GM18519 (cell line): ENCODE data around the gene DEPP1.
A peak's percentile ranks its signal among the peaks of the same experiment; 100 is the strongest.

Experiments
- ATAC-seq: cut with Tn5 transposase; IDR thresholded peaks from one replicate; pipeline ENCODE4 v1.9.1; 2021; ENCODE audit warnings: mild to moderate bottlenecking, moderate library complexity; ENCODE audit not compliant: unreplicated experiment, low FRiP score

DEPP1 gene

DNA sequence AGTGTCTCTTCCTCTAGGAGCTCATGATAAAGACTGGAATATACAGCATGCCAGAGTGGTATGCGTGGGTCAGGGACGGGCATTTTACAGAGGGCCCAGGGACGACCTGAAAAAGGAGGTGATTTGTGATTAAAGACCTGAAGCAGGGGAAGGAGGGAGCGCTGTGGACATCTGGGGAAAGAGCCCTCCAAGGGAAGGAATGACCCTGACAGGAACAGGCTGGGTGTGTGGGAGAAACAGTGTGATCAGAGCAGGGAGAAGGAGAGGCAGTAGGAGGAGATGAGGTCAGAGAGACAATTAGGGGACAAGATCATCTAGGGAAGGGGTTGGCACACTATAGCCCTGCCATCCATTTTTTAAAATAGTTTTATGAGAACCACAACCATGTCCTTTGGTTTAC, 22.4 kb downstream of the DEPP1 start:
- no peak for ATAC-seq

DNA sequence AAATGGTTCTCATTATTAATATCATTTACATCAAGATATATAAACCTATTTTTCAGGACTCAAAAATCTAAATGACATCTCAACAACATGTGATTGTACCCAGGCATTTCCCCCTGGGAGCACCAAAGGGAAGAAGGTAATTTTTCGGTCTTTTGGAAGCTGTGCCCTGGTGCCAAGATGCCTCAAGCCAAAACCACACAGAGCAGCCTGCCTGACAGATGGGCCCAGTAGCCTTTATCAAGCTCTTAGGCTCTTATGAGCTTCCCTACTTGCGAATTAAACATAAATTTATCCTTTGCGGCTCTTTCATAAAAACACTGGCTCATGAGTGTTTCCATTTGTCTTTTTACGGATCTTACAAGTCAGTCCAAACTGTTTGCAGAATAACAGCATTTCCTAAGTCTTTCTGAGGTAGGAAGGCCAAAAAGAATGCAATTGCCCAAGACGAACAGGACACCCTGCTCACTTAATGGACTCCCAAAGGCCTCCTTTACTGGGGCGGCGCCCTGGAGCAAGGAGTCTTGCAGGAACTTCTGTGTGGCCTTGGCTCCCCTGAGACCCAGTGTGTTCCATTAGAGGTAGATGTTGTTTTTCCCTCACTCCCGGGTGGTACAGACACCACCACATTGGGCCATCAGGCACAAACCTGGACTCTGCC, 23.1 kb downstream of the DEPP1 start:
- ATAC-seq: no peak

DNA sequence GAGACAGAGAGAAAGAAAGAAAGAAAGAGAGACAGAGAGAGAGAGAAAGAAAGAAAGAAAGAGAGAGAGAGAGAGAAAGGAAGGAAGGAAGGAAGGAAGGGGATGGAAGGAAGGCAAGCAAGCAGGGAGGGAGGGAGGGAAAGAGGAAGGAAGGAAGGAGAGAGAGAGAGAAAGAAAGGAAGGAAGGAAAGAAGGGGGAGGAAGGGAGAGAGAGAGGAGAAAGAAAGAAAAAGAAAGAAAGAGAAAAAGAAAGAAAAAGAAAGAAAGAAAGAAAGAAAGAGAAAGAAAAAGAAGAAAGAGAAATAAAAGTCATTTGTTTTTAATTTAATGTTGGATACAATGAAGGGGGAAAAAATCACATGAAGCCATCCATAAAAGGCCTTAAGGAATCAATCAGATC, 23.6 kb downstream of the DEPP1 start:
- ATAC-seq: no peak

DNA sequence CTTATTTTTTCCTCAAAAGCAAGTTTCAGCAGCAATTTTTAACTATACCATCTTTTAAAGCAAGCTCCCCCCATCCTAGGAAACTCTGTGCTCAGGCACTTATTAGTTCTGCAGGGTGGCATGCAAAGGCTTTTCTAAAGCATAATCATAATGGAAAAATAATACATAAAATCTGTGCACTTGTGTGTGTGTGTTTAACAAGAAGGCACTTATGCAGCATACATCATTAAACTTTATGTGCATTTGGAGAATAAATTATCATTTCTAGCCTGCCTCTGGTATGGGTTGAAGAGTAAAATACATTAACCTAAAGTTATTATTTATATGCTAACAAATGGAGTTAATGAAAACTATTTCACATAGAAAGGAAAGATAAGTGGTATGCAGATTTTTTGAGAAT, 24.6 kb downstream of the DEPP1 start:
- no peak for ATAC-seq

DNA sequence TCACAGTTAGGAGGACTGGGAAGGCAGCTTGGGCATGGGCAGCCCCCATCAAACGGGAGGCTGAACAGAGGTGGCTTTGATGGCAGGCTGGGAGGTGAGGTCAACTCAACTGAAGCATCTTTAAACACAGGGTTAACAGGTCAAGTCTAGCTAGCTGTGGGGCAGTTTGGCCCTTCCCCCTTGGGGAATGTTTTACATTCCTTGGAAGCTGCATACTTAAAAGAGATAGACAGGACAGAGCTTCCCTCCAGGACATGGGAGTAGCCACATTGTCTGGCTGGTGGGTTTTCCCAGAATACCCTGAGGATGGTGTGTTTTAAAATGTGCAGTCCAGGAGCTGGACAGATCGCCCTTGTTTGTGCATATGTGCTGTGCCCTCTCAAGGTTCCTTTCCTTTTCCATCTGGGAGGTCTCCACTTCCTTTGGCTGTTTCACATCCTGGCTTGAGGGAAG, 25.8 kb downstream of the DEPP1 start:
- ATAC-seq: no peak

DNA sequence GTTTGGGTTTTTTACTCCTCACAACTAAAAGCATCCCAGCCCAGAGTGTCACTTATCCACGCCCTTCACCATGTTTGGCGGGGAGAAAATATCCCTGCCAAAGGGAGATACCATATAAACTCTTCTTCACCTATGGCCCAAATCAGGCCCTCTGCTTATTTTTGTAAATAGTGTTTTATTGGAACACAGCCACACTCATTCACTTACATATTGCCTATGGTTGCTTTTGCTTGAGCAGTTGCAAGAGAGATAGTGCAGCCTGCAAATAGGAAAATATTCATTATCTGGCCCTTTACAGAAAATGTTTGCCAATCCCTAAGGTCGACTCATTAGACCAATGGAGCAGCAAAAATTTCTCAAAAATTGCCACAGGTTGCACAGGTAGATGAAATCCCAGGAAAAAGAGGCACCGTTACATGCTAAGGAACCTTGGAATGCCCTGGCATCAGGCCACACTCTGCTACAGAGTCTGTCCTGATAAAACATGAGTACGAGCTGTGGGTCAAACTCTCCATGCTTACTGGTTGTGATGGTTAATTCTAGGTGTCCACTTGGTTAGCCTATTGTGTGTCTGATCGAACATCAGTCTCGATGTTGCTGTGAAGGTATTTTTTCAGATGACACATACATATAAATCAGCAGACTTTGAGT, 26.9 kb downstream of the DEPP1 start:
- no peak for ATAC-seq

DNA sequence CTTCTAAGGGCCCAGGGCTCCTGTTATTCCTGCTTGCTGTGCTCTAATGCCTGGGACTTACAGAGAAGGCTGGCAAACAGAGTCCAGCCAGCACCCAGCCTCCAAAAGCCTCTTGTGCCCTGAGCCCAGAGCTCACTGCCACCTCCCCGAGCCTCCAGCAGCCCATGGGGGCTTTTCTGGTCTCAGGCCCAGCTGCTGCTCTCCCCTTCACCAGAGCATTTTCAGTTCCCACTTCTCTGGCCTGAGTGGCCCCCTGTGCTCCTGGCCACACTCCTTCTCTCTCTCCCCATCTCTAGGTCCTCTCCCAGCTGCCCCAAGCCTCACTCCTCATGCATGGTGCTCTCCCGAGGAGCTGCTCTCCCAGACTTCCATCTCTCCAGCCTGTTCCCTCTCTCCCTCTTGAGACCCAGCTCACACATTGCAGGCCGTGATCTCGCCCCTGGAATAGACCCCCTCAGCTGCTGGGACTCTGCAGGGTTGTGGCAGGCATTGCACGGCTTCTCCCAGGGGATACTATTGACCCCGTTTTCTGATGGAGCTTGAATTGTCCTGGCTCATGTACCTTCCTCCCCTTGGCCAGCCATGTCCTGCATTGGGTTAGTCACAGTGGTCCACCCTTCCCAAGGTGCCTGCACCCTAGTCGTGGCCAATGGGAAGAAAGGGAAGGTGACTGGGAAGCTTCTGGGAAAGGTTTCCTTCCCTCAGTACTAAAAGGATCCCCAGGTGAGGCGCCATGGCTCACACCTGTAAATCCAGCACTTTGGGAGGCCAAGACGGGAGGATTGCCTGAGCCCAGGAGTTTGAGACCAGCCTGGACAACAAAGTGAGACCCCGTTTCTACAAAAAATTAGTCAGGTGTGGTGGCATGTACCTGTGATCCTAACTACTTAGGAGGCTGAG, 28.0 kb downstream of the DEPP1 start:
- ATAC-seq: no peak

DNA sequence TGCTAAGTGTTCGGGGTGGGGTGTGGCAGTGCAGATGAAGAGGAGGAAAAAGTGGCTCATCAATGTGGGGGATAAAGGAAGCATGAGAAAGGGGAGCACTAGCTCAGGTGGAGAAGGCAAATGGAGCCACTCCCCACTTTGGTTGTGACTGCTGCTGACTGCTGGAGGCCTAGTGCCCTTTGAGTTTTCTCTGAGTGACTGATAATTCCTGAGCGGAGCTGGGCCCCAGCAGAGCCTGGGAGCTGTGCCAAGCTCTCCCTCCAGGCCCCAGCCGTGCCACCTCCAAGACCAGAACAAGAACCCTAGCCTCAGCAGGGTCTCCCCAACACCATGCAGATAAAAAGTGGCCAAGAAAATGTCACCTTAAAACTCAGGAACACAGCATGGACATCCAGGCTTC, 28.7 kb downstream of the DEPP1 start:
- no peak for ATAC-seq

DNA sequence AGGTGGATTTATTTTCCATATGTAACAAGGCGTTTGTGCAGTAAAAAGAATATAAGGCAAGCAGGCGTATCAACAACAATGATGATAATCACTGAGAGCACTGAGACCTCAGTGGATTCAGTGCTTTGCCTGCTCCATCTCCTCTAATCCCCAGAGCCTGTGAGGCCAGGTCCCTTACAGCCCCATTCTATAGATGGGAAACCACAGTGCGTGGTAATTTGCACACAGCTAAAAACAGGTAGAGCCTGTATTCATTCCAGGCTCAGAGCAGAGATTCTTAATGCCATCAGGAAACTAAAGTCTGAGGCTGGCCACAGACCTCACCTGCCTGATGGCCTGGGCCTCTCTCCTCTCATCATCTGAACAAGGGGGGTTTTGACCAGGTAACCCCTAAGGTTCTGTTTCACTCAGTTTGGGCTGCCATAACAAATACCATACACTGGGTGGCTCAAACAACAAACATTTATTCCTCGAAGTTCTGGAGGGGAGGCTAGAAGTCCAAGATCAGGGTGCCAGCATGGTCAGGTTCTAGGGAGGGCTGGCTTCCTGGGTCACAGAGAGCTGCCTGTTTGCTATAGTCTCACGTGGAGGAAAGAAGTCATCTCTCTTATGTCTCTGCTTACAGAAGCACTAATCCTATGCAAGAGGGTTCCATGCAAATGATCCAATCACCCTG, 29.3 kb downstream of the DEPP1 start:
- ATAC-seq: no peak

DNA sequence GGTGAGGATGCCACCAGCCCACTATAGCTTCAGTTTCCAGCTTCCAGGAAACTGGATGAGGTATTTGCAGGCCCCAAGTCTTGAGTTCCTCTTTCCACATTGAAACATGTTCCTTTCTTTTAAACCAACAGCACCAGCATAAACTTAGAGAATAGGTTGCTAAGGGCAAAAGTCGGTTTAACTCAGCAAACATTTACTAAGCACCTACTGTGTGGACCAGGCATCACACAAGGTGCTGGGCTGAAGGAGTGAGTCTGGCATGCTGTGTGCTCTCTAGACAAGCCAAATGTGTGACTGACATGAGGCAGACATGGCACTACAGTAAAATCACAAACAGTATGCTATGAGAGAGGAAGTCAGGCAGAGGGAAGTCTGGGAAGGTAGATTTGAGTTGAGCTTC, 30.0 kb downstream of the DEPP1 start:
- ATAC-seq: no peak

DNA sequence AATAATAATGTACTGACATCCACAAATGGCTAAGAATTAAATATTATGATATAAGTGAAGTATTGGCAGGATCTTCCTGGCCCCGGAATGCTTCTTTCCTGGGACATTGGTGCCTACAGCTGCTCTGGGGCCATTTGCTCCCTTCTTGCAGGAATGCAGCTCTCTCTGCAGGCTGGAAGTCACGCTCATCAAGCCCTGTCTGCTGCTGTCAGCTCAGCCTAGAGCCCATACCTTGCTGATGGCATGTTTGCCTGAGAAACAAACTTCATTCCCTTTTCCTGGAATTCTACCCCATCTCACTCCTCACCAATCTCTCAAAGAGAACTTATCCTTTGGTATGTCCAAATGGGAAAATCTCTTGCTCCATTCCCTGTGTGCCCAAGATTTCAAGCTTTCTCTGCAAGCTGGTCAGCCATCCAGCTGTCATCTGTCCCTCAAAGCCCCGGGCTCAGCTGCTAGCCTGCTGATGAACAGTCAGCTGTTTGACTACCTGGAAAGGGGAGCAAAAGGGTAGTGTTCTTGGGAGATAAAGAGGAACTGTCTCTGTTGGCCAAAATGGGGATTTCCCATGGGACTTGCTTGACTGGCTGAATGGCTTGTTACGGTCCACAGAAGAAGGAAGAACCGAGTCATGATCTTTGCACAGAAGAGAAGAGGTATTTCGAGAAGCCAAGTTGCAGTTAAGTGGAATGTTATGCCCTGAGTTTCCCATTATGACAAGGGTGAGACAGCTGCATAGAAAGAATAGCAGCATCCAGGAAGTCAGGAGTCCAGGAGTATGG, 31.0 kb downstream of the DEPP1 start:
- peak; percentile 34 for ATAC-seq

DNA sequence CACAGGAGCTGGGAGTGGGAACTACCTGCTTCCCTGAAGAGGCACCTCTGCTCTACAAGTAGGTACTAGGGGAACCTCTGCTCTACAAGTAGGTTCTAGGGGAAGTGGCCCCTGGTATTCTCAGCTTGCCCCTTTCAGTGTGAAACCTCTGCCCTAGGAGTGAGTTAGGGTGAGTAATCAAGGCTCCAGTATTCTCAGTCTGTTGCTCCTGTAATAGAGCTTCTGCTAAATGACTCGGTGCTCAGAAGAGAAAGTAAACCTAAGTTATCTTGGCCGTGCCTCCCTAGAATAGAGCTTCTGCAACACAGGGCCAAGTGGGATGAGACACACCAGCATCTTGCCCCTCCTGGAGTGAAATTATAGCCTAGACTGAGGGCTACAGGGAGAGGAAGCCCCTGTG, 32.4 kb downstream of the DEPP1 start:
- ATAC-seq: peak; percentile 48

DNA sequence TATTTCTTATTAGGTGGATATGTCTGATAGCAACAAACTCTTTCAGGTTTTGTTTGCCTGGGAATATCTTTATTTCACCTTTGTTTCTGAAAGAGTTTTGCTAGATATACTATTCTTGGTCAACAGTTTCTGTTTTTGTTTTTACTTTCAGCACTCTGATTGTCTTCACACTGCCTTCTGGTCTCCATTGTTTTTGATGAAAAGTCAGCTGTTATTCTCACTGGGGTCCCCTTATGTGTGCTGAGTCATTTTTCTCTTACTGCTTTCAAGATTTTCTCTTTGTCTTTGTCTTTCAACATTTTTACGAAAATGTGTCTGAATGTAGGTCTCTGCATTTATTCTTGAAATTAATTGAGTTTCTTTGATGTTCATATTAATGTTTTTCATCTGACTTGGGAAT, 34.3 kb downstream of the DEPP1 start:
- no peak for ATAC-seq

DNA sequence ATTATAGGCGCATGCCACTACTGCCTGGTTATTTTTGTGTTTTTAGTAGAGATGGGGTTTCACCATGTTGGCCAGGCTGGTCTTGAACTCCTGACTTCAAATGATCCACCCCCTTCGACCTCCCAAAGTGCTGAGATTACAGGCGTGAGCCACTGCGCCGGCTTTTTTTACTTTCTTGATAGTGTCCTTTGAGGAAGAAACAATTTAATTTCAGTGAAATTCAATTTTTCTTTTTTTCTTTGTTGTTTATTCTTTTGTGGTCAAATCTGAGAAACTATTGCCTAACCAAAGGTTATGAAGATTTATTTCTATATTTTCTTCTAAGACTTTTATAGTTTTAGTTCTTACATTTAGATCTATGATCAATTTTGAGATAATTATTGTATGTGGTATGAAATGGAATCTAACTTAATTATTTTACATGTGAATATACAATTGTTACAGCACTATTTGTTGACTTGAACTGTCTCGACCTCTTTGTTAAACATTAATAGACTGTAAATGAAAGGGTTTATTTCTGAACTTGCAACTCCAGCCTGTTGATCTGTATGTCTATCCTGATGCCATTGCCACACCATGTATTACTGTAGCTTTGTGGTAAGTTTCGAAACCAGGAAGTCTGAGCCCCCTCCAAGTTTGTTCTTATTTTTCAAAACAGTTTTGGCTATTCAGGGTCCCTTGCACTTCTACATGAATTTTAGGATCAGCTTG, 38.8 kb downstream of the DEPP1 start:
- ATAC-seq: no peak

DNA sequence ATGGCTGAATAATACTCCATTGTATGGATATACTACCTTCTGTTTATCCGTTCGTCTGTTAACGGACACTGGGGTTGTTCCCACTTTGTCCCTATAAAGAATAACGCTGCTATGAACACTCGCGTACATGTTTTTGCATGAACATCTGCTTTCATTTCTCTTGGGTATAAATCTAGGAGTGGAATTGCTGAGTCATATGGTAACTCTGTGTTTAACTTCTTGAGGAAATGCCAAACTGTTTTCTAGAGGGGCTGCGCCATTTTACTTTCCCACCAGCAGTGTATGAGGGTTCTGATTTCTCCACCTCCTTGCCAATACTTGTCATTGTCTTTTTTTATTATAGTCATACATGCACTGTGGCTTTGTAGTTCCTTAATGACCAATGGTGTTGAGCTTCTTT, 39.7 kb downstream of the DEPP1 start:
- ATAC-seq: no peak

DNA sequence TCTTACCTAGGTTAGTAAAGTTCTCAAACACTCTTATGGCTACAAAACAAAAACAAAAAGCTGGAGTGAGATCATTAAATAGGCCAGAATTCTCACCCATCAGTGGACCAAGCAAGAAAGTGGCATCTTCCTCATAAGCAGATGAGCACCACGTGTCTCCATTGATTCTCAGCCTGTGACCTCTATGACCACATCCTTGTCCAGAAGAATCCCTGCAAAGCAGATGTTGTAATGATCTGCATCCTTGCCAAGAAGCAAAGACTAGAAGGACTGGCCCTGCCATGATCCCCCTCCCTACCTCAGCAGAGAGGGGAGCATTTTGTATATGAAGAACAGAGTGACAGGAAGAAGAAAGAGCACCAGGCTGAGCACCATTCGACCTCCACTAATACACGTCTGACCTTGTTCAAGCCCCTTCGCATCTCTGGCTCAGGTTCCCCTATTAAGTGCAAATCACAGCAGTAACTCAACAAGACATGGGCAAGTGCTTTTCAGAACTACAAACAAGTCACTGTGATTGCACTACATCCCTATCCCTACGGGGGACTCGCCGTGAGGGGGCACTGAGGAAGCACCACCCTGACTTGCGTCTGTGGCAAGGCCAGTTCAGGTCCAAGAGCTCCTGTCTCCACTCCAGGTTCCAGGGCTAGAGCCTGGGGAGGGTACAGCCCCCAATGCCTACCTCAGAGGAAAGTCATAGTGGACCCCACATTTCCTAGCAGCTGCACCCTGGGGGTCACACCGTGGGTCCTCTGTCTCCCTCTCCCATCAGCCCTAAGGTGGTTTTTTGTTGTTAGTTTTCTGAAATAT, 41.2 kb downstream of the DEPP1 start:
- no peak for ATAC-seq

DNA sequence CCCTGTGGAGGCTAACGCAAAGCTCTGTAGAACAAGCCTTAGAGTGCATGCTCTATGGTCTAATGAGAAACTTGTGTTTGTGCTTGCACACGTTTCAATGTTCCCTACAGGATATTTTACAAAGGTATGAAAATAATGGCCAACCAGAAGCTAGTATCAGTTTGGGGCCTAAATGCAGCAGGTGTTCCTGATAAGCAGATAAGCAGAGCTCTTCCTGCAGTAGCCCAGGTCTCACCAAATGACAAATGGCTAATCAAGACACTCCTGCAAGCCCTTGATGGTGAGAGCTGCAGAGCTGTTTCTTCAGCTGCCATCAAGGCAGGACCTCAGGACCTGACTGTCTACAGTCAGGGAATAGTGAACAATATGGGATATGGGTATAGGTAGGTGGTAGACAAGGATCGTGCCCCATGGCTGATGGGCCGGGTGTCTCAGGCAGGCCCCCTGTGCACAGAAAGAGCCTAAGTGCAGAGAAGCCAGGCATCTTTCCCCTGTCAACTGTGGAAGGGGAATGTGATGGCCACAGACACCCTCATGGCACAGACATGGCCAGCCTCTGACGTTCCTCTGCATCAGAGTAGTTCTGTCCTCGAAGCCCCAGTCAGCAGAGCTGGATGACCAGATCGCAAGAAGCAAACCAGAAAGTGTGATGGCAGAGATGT, 42.2 kb downstream of the DEPP1 start:
- ATAC-seq: no peak

DNA sequence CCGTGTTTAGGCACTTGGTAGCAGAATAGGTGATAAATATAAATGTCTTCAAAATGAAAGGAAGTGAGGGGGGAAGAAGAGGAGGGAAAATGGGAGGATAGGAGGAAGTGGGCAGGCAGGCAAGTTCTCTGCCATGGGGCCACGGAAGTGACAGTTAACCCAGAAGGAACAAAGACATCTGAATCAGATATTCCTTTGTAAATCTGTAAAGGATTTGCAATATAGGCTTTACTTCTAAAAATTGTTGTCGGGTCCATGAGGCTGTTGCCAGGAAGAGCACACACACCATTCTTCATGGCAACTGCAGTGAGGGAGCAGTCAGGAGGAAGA, 42.7 kb downstream of the DEPP1 start:
- ATAC-seq: no peak
